Measurements from ENCODE around the gene SELENOM.
"Not testable (repeated sequence)": the region's sequence is repeated elsewhere in the genome, so short reads cannot be mapped to it uniquely, and the experiment has no call there.

SELENOM gene

GRCh38 chr22:31130873-31131272 lies 23.5 kb upstream of the SELENOM start:
- DNase-seq = no peak

- no peak for DNase-seq
These were observed 20.8 kb upstream of the SELENOM start for GRCh38 chr22:31128156-31128555.

- DNase-seq = no peak
These were observed 19.9 kb upstream of the SELENOM start for GRCh38 chr22:31127181-31127772.

GRCh38 chr22:31126869-31127175 lies 19.5 kb upstream of the SELENOM start:
- no peak for DNase-seq

- no peak for DNase-seq
These were observed 18.9 kb upstream of the SELENOM start for GRCh38 chr22:31126128-31126868.

- DNase-seq = no peak
These were observed 18.3 kb upstream of the SELENOM start for GRCh38 chr22:31125521-31126117.

GRCh38 chr22:31124811-31125465 lies 17.6 kb upstream of the SELENOM start:
- no peak for DNase-seq

GRCh38 chr22:31124290-31124689 lies 16.9 kb upstream of the SELENOM start:
- no peak for DNase-seq

- DNase-seq = no peak
These were observed 15.9 kb upstream of the SELENOM start for GRCh38 chr22:31123292-31123602.

GRCh38 chr22:31122532-31123291 lies 15.3 kb upstream of the SELENOM start, which contains the start of gene INPP5J:
INPP5J (plus strand) TSS chr22:31122966; CDS start chr22:31123015, 49 bp downstream.
- DNase-seq = no peak

- DNase-seq = no peak
These were observed 14.8 kb upstream of the SELENOM start for GRCh38 chr22:31122196-31122531.

GRCh38 chr22:31121403-31121802 lies 14.0 kb upstream of the SELENOM start:
- DNase-seq = no peak

- no peak for DNase-seq
These were observed 13.3 kb upstream of the SELENOM start for GRCh38 chr22:31120642-31121041.

GRCh38 chr22:31120230-31120629 lies 12.9 kb upstream of the SELENOM start:
- DNase-seq = no peak

- no peak for DNase-seq
These were observed 11.8 kb upstream of the SELENOM start for GRCh38 chr22:31119026-31119717.

GRCh38 chr22:31118046-31118820 lies 10.9 kb upstream of the SELENOM start:
- DNase-seq = no peak

- not testable (repeated sequence) for DNase-seq
These were observed 5.3 kb upstream of the SELENOM start for GRCh38 chr22:31112547-31113091.

GRCh38 chr22:31107894-31108218 lies 488 bp upstream of the SELENOM start:
- no peak for DNase-seq

GRCh38 chr22:31106731-31107177 lies 614 bp downstream of the SELENOM start:
- DNase-seq = no peak

GRCh38 chr22:31106001-31106571 lies 1.3 kb downstream of the SELENOM start:
- no peak for DNase-seq

- DNase-seq = no peak
These were observed 2.0 kb downstream of the SELENOM start for GRCh38 chr22:31105282-31105929.
